ENCODE results near the gene POU3F1. TPM values are rescaled to one million over a fixed set of nuclear protein-coding genes. Genes with fewer than 3 reads are reported as not detected.

POU3F1 gene
- total RNA-seq, 4 donors from 2014 or later = 19.1 to 53.3 (median 35.4) TPM

- no peak overlapping the region for H3K4me3 ChIP-seq (ENCODE audit: low read depth, poor library complexity, severe bottlenecking)
- intact Hi-C loops (cut with DNase I; ENCODE audit: low total_unique reads) = no loop called here
- peak in 1 of 2 donors; percentile 63 for DNase-seq (ENCODE audit: low spot score in 2 of 2)
- WGBS, 2 donors = 74 to 82% methylated on average over 8 to 9 of the region's 9 CpGs
- TF ChIP-seq POLR2A (IDR thresholded peaks at IDR 0.05) = no peak
- TF ChIP-seq CTCF (IDR thresholded peaks at IDR 0.05) = no peak
Measured at GRCh38 chr1:37998089-37998808, 48.3 kb downstream of the POU3F1 start.

- no peak overlapping the region for H3K4me3 ChIP-seq (ENCODE audit: low read depth, poor library complexity, severe bottlenecking)
- TF ChIP-seq POLR2A (IDR thresholded peaks at IDR 0.05) (no peak), CTCF (IDR thresholded peaks at IDR 0.05) (no peak)
- peak in 1 of 2 donors; percentile 78 for DNase-seq (ENCODE audit: low spot score in 2 of 2)
- WGBS, 2 donors = 88 to 90% methylated on average over 24 of the region's 25 CpGs
- intact Hi-C loops (cut with DNase I; ENCODE audit: low total_unique reads) = no loop called here
Measured at GRCh38 chr1:37997256-37998088, 49.1 kb downstream of the POU3F1 start.

GRCh38 chr1:37995751-37996345 is 50.7 kb downstream of the POU3F1 start:
- intact Hi-C loops (cut with DNase I; ENCODE audit: low total_unique reads) = no loop called here
- peak overlapping the region; percentile 8 for H3K4me3 ChIP-seq (ENCODE audit: low read depth, poor library complexity, severe bottlenecking)
- peak in 1 of 2 donors; percentile 96 for DNase-seq (ENCODE audit: low spot score in 2 of 2)
- no peak for TF ChIP-seq POLR2A (IDR thresholded peaks at IDR 0.05)
- no peak for TF ChIP-seq CTCF (IDR thresholded peaks at IDR 0.05)
- WGBS, 2 donors = 9 to 13% methylated on average over 39 to 45 of the region's 46 CpGs

- intact Hi-C loops (cut with DNase I; ENCODE audit: low total_unique reads) = no loop called here
- no peak overlapping the region for H3K4me3 ChIP-seq (ENCODE audit: low read depth, poor library complexity, severe bottlenecking)
- DNase-seq (ENCODE audit: low spot score in 2 of 2) = peak in 1 of 2 donors; percentile 80
- TF ChIP-seq CTCF (IDR thresholded peaks at IDR 0.05) (no peak), POLR2A (IDR thresholded peaks at IDR 0.05) (no peak)
- WGBS, 2 donors = 45 to 49% methylated on average over 11 of the region's 11 CpGs
Measured at GRCh38 chr1:37994886-37995566, 51.6 kb downstream of the POU3F1 start.

Small RNA genes within 50 kb of the gene (microRNA-seq; reads per million reads assigned to microRNA genes)
- gene MIR3659 (ENCODE audit: borderline number of aligned reads in 1 of 2, borderline replicate concordance in 2 of 2) = 75.3 to 81.5 reads per million in 2 donors

Other genes starting within 250 kb of the POU3F1 start
- 10 to 100 TPM; 38.6 to 52.6 (median 47.0) TPM for gene C1orf122, start 239.0 kb downstream of the POU3F1 start, total RNA-seq
- 10 to 100 TPM; 26.7 to 33.9 (median 27.9) TPM for gene YRDC, start 238.6 kb downstream of the POU3F1 start, total RNA-seq
- 1 to 10 TPM; 6.7 to 9.6 (median 7.7) TPM for gene MTF1, start 187.2 kb downstream of the POU3F1 start, total RNA-seq
- gene INPP5B, start 99.7 kb downstream of the POU3F1 start, total RNA-seq = 10 to 100 TPM; 12.9 to 23.3 (median 18.7) TPM
- gene SF3A3, start 56.8 kb downstream of the POU3F1 start, total RNA-seq = 10 to 100 TPM; 33.6 to 68.9 (median 36.9) TPM
- 10 to 100 TPM; 20.1 to 25.8 (median 21.9) TPM for gene FHL3, start 41.3 kb downstream of the POU3F1 start, total RNA-seq
- gene UTP11, start 34.1 kb downstream of the POU3F1 start, total RNA-seq = 10 to 100 TPM; 34.6 to 49.8 (median 37.9) TPM